Body of pancreas (tissue), 4 donors: Measurements from ENCODE around the gene CLEC9A.

Experiments used
- CTCF ChIP-seq, 7 experiments: fragments of 450-650 bp in 4 of 7; fragments of 200-600 bp in 3 of 7; sonication (generic) in 3 of 7; IDR thresholded peaks; one replicate each; pipeline ENCODE4 v1.5.1; 2016 to 2019; ENCODE audit warnings: antibody characterized with exemption in 7 of 7
- POLR2A ChIP-seq, 3 donors: fragments of 450-650 bp; IDR thresholded peaks; one replicate each; pipeline ENCODE4 v1.6.1; 2016; ENCODE audit warnings: antibody characterized with exemption in 3 of 3, mild to moderate bottlenecking in 2 of 3

GRCh38 chr12:10025236-10025635 lies 5.2 kb upstream of the CLEC9A start:
- TF ChIP-seq CTCF (IDR thresholded peaks at IDR 0.05) (no peak), POLR2A (IDR thresholded peaks at IDR 0.05) (no peak)
